PC-3 (cell line): ENCODE measurements around the gene REXO1.

Source experiments
- EZH2 ChIP-seq: fragments of 300-600 bp; sonication (generic); IDR thresholded peaks from one replicate; pipeline ENCODE4 v1.6.1; 2017; ENCODE audit warnings: antibody characterized with exemption, mild to moderate bottlenecking, low read length; ENCODE audit not compliant: unreplicated experiment
- EZH2phosphoT487 ChIP-seq: fragments of 300-600 bp; sonication (generic); IDR thresholded peaks from 2 replicates; pipeline ENCODE4 v1.6.1; 2018; ENCODE audit warnings: mild to moderate bottlenecking, antibody characterized with exemption, low read length, borderline replicate concordance
- TF ChIP-seq, protein P1 (sequence below): fragments of 300-600 bp; sonication (generic); conservative IDR thresholded peaks from 2 replicates; pipeline ENCODE4 v1.5.1; 2017; ENCODE audit warnings: antibody characterized with exemption, low read depth, mild to moderate bottlenecking, low read length

DNA sequence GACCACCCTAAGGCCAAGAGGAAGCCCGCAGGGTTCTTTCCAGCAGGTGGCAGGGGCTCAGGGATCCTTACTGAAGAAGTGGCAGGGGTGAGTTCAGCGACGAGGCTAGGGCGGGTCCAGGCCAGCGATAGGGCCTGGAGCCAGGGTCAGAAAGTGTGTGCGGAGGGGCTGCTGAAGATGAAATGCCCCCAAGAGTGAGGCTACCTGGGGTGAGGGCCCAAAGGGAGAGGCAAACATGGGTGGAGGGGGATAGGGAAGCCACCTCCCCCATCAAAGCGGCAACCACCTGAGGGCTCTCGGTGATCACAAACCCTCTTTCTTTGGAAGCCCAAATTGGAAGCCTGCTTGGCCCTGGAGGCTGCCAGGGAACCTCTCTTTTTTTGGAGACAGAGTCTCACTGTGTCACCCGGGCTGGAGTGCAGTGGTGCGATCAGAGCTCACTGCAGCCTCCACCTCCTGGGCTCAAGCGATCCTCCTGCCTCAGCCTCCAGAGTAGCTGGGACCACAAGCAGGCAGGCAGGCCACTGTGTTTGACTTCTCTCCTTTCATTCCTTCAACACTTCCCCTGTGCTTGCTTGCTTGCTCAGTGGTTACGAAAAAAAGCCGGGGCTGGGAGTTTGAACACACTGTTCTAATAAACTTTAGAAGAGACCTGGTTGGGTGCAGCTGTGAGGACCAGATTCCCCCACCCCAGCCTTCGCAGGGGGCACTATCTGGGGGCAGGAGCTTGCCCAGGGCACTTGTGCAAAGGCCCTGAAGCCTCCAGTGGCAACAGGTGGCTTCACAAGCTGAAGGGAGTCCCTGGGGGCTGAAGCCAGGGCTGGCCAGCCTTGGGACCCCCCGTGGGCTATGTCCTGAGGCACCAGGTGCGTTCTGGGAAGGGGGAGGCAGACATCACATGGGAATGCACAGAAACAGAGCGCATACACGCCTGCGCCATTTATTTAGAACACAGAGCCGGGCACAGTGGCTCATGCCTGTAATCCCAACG, 34.8 kb downstream of the REXO1 start:
- TF ChIP-seq, protein P1, sequence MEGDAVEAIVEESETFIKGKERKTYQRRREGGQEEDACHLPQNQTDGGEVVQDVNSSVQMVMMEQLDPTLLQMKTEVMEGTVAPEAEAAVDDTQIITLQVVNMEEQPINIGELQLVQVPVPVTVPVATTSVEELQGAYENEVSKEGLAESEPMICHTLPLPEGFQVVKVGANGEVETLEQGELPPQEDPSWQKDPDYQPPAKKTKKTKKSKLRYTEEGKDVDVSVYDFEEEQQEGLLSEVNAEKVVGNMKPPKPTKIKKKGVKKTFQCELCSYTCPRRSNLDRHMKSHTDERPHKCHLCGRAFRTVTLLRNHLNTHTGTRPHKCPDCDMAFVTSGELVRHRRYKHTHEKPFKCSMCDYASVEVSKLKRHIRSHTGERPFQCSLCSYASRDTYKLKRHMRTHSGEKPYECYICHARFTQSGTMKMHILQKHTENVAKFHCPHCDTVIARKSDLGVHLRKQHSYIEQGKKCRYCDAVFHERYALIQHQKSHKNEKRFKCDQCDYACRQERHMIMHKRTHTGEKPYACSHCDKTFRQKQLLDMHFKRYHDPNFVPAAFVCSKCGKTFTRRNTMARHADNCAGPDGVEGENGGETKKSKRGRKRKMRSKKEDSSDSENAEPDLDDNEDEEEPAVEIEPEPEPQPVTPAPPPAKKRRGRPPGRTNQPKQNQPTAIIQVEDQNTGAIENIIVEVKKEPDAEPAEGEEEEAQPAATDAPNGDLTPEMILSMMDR: peak; percentile 25; the same call in 1 of the 2 replicates
- TF ChIP-seq EZH2 (no peak), EZH2phosphoT487 (no peak)
